NCI-H510A treated with DMSO at 0.1 percent for 48 hours (cell line): ENCODE data around the gene CA10.

ENCODE experiments used
- DNase-seq: peaks from one replicate; lab custom pipeline; 2025; lab: John Stamatoyannopoulos, UW

CA10 gene

GRCh38 chr17:52158450-52159042 is at the start of gene CA10:
CA10 (minus strand) TSS chr17:52158714.
- DNase-seq, result peak; percentile 75

DNA sequence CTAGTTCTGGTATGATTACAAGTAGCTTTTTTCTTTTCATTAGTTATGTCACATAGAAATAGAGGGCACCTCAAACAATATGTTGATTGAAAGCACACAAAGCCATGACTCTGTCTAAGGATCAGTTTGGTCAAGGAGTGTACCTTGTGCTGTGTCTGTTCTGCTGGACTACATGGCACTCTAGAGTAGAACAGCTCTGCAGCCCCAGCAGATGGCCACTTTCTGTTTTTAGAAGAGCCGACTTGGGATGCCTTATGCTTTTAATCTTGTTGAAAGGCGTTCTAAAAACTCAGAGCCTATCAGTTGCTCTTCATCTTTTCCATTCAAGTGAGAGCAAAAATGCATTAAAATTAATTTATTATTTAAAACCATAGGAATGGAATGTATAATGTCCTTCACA is 49.3 kb upstream of the CA10 start:
- no peak for DNase-seq

- peak; percentile 31 for DNase-seq
These were observed 44.1 kb upstream of the CA10 start for GRCh38 chr17:52202520-52203080.

DNA sequence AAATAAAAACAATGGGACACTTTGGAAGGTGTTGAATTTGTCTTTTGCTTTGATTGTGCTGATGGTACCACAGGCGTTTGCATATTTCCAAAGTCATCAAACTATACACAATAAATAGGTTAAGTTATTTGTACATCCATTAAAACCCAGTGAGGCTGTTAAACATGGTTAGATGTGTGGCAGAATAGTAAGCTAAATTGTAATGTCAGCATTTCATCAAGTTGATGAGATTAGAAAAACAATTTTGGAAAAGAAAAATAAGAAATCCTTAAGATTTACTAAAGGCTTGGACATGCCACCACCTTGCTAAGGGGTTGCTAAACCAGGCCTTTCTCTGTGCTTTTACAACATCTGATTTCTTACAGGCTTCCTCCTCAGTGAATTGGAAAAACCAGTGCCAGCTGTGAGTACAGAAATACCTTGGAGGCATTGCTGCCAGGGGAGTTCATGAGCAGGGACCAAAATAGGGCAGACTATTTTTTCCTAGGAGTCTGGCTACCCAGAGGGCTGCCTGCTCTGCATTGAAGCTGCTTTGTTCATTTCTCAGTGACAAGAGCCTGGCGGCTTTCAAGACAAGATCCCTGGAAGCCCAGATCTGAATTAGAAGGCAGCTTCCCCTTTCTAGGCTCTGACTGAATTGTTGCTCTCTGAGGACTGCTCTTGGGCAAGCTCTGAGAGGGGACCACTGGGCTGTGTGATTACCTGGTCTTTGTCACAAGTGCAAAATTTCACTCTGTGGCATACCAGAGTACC is 43.4 kb upstream of the CA10 start:
- no peak for DNase-seq

GRCh38 chr17:52191491-52191890 is 33.0 kb upstream of the CA10 start:
- DNase-seq, result no peak

GRCh38 chr17:52181782-52182181 is 23.3 kb upstream of the CA10 start:
- DNase-seq, result peak; percentile 96

DNA sequence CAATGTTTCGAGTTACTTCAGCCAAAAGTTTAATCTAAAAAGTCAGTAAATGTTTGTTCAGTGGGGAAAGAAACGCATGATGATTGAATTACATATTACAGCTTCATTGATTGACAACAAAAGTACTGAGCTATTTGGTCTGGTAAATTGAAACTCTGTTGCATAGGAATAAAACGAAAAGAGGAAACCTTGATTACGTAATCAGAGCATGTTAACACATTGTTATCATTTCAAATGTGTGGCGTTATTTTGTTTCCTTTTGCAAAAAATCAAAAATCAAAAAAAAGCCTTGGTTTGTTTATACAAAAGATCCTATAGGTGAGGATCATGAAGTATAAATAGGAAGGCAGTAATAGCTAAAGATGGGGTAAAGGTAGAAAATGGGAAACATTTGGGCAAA is 19.5 kb upstream of the CA10 start:
- DNase-seq, result peak; percentile 26

DNA sequence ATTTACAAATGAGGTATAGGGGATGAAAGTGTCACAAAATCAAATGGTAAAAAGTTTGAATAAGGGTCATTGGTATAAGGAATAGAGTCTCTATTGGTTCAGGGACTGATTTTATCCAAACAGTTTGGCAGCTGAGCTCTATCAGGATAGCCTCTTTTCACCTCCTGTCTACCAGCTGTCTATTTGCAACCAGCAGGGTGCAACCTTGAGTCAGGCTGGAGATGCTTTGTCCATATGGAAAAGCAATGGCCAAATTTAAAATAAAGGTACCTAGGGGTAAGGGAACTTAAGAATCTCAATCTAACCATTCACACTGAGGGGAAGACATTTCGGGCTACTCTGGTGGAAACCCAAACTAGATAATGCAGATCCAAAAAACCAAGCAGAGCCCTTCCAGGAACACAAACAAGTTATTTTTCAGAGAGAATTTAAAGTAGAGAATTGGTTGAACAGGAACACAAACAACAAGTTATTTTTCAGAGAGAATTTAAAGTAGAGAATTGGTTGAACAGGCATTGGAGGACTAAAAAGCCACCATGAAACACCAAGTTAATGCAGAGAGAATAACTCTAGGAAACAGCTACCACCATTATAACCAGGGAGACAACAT is 12.6 kb upstream of the CA10 start:
- peak; percentile 75 for DNase-seq

DNA sequence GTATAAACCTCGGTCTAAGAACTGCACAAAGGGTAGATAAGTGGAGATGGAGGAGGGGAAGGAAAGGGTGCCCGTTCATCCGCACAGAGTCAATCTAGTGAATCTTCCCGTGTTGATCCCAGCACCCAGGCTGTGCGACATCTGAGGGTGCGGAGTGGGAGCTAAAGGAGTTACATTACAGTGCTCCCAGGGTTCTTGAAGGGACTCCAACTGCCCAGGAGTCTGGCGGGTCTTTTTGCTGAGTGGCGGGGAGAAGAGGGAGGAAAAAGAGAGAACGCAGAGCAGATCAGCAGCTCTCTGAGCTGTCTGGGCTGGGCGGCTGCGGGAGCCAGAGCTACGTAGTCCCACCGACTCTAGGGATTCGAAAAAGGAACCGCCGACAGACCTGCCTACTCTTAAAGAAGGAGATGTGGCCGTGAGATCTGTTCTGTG is 1.6 kb upstream of the CA10 start:
- peak; percentile 80 for DNase-seq

DNA sequence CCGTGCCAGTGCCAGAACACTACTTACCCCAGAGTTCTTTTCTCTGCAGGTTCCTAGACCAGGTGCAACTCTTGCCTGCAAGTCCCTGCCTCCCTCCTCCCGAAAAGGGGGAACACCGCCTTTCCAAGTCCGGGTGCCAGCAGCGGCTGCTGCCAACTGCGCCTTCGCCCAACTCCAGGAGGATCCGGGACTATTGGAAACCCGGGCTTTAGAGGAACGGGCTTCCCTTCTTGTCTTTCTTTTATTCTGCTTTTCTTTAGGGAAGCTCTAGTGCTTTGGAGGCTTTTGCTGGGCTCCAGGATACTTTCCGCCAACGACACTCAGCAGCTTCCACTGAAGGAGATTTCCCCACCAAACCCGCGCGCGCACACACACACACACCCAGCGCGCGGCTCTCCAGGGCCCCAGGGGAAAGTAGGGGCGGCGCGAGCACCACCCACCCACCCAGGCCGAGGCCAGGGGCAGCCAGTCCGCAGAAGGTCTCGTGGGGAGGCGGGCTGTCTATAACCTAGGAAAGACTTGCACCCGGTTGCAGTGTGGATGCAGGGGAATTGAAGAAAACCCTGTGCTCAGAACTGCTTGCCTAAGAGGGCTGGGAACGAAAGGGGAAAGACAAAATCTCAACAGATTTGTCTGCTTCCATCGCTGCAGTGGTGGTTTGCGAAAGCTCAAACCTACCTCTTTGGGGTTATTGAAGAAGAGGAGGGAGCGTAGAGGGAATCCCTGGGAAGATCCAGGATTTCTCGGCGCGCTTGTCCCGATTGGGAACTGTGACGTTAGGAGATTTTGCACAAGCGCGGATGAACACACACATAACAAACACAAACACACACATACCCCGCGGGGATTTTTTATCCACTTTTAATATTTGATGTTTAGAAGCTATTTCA is 977 bp upstream of the CA10 start:
- DNase-seq, result peak; percentile 64

DNA sequence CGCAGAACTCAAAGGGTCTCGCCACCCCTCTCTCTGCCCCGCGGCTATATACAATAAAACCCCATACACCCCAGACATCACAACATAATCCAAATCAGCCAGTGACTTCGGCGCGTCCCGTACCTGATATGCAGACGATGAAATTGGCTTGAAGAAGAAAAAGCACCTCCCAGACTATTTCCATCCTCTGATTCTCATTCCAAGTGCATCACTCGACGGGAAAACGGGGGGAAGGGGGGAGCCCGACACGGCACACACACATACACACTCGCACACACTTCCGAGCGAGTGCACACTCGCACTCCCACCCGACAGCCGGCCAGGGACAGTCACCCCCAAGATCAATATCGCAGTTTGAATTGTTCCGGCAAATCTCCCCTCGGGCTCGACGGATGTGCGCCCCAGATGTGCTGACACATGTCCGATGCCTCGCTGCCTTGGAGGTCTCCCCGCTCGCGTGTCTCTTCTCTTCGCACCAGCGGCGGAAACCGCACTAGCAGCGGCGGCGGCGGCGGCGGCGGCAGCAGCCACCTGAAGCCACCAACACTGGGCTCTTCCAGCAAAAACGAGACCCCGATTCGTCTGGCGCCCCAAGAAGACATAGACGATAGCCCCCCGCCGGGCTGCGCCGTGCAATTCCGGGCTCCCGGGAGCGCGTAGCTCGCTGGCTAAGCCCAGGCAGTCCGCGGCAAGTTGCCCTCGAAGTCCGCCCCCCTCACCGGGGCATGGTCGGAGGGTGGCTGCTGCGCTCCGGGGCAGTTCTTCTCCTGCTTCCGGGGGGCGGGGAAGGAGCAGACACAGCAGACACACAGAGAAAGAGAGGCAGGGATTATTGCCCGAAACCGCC is 688 bp downstream of the CA10 start:
- DNase-seq, result peak; percentile 65

DNA sequence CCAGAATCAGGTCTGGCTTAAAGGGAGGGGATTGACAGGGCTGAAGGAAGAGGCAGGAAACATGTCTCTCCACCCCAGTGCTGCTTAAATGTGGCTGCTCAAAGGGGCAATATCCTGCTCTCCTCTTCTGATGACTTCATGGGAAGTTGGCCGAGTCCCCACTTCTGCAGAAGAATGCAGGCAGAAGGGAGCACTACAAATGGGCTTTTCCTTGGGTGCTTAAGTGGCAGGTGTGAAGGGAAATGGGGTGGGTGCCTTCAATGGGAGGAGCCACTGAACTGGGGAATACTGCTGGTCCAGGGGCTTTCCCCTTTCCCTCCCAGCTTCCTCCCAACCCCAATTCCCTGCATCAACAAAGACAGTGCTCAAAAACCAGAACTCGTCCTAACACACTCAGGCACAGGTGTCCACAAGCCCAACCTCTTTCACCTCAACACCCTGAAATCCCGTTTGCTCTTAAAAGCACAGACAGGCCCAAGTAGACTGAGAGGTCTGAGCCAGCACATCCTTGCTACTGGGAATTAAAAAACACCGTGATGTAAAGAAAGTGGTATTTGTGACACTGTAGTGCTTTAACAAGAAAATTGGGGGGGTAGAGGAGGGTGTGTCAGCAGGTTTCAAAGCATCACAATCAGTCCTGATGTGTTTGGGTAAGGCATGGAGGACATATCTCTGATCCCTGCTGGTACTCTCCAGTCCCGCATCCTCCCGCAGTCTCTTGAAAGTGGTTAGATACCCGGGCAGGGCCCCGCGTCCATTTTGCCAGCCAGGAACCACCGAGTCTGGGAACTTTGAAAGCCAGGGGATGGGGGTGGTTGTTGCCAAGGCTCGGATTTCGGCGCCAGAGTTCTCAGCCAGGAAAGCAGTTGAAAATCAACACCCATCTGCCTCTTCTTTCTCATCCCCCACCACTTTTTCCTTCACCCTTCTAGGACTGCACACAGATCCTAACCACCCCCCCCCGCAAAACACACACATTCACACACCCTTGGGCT is 1.6 kb downstream of the CA10 start:
- DNase-seq, result peak; percentile 40

DNA sequence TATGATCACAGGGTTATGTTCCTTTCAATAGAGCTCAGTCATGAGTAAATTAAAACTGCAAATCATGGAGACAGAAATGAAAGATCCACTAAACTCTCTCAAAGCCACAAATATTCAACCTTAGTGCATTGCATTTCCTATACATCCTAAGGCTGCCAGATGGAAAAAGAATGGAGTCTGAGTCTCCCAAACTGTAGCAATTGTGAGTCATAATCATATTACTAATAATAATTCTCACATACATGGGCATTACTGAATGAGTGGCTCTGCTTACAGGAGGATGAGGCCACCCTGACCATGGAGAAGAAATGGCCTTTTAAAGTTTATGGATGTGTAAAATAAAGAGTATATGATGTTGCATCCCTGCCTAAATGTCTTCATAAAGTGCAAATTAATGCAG is 3.2 kb downstream of the CA10 start:
- DNase-seq, result no peak

GRCh38 chr17:52154466-52154865 is 4.0 kb downstream of the CA10 start:
- no peak for DNase-seq

- DNase-seq, result no peak
These were observed 7.6 kb downstream of the CA10 start for GRCh38 chr17:52150935-52151334.

DNA sequence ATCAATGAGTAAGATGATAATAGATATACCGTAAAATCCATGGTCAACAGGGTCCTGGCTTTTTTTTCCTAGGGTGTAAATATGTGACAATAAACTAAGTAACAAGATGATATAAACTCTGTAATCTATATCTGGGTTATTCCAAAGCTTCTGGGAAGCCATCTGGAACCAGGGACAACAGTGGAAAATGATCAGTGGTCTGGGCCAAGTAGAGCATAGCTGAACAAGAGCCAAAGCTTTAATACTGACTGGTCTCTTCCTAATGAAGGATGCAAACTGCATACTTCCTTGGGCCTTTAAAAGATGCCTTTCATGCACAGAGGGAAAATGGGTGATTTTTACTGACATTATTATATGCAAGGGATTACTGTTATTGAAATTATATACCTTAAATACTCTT is 8.9 kb downstream of the CA10 start:
- no peak for DNase-seq

GRCh38 chr17:52148969-52149351 is 9.6 kb downstream of the CA10 start:
- DNase-seq, result peak; percentile 28

DNA sequence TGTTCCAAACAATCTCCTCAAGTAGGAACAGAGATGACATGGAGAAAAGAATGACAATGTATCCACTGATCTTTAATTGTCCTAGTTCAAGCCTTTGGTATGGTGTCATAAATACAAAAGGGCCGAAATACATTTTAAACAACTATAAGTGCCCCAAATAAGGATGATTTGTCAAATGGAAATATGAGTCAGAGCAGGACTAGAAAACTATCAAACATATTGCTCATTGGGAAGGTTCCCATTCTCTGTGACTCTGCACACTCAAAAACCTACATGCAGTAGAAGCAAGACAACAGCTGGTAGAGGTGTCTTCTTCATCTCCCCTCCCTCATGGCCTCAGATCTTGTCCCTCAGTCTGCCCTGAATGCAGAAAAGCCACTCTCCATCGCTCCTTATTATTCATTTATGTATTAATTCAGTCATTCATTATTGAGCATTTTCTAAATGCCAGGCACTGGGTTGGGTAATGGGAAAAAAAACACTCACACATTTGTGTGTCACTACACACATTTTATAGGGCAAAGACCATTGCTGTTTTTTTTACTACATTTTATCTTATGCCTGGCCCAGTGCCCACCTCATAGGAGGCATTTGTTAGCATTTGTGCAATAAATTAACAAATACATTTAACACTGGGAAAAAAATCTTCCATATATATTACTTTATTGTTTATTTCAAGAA is 10.1 kb downstream of the CA10 start:
- no peak for DNase-seq

DNA sequence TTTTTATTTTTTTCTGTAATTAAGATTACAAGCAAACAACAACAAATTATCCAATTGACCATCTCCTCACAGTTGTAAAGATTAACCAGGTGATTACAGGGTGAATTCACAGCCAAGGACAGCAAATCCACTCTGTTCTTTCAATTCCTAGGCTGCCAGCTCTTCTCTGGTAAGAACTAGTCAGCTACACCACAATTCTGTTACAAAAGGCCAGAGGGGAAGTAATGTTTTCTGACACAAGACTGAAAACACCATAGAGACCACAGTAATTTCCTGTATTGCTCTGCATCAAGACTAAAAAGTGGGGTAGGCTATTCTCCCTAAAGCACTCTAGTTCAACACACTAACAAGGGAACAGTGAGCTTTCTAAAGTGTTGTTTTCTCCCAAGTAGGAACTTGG is 10.6 kb downstream of the CA10 start:
- DNase-seq, result no peak
